Epithelial cell of proximal tubule (primary cell): ENCODE data around the gene C12orf54. TPM values are rescaled to one million over a fixed set of nuclear protein-coding genes. Genes with fewer than 3 reads are reported as not detected.
A peak's percentile ranks its signal among the peaks of the same experiment; 100 is the strongest.

Experiments used
- DNase-seq: peaks from one replicate; pipeline ENCODE4 v3.0.0-alpha.2; 2011; ENCODE audit warnings: low read depth
- H3K4me3 ChIP-seq: 2 replicates; pipeline ENCODE4 v1.5.1; 2011; ENCODE audit warnings: low read depth, mild to moderate bottlenecking, low read length
- CTCF ChIP-seq: conservative IDR thresholded peaks from 2 replicates; pipeline ENCODE4 v1.5.1; 2012; ENCODE audit warnings: low read depth, mild to moderate bottlenecking, low read length
- total RNA-seq: library from RNA; depleted of rRNA; stranded (reverse); fragments of >200 nt; gene quantifications from 2 replicates; pipeline ENCODE4 v1.2.3, GENCODE V29; 2015

C12orf54 gene
- total RNA-seq, 1 donor from 2014 or later, result not detected

- TF ChIP-seq CTCF, result peak; percentile 86
- H3K4me3 ChIP-seq, result no peak overlapping the region
- peak; percentile 3 for DNase-seq
Measured at GRCh38 chr12:48542300-48542928, 60.1 kb downstream of the C12orf54 start.

GRCh38 chr12:48545833-48546469 is 63.7 kb downstream of the C12orf54 start:
- DNase-seq, result no peak
- TF ChIP-seq CTCF, result no peak
- no peak overlapping the region for H3K4me3 ChIP-seq

Other genes starting within 250 kb of the C12orf54 start
- 3.5 and 5.8 TPM in 2 replicates for gene ZNF641, start 131.6 kb upstream of the C12orf54 start, total RNA-seq
- not detected in 2 replicates for gene ANP32D, start 9.9 kb upstream of the C12orf54 start, total RNA-seq
- gene OR8S1, start 43.1 kb downstream of the C12orf54 start, total RNA-seq, result not detected in 2 replicates
- not detected in 2 replicates for gene LALBA, start 87.5 kb downstream of the C12orf54 start, total RNA-seq
- 69.0 and 90.4 TPM in 2 replicates for gene KANSL2, start 199.7 kb downstream of the C12orf54 start, total RNA-seq
- gene CCNT1, start 234.2 kb downstream of the C12orf54 start, total RNA-seq, result 15.6 and 15.9 TPM in 2 replicates